Right kidney (tissue), 1 donor: ENCODE results near the gene LRMDA.
A peak's percentile ranks its signal among the peaks of the same experiment; 100 is the strongest.
"Not testable (repeated sequence)": the region's sequence is repeated elsewhere in the genome, so short reads cannot be mapped to it uniquely, and the experiment has no call there.

Experiments used
- DNase-seq: peaks from one replicate; pipeline ENCODE4 v3.0.0-alpha.2; 2016

Gene LRMDA

DNA sequence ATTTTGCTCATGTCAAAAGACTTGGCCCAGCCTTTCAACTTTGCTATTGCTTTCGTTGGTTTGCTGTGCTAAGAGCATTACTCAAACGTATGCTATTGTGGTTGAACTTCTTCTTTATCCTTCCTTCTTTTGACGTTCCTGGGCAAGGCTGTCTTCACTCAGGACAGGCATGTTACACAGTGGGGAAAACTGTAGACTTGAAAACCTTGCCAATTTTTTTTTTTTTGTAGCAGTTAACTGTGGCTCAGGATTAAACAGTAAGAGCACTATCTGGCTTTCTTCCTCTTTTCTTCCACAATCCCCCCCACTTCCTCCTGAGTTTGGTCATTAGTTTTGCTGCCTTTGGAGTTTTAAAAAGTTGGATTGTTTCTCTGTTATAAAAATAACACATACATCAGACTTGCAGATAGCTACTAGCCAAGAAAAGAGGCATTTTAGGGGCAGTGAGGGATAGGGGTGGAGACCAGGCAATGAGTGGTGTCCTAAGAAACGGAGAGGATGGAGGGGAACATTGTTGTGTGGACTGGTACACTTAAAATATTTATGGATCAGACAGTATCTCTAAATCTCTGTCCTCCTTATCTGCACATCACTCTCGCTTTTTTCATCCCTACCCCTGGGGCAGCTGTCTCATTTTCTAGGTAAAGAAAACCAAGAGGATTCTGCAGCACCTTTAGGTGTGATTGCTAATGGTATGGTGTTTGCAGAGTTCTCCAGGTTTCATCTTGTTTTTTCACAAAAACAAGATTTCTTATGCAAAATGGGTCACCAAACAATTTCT, 181.7 kb downstream of the LRMDA start:
- no peak for DNase-seq

DNA sequence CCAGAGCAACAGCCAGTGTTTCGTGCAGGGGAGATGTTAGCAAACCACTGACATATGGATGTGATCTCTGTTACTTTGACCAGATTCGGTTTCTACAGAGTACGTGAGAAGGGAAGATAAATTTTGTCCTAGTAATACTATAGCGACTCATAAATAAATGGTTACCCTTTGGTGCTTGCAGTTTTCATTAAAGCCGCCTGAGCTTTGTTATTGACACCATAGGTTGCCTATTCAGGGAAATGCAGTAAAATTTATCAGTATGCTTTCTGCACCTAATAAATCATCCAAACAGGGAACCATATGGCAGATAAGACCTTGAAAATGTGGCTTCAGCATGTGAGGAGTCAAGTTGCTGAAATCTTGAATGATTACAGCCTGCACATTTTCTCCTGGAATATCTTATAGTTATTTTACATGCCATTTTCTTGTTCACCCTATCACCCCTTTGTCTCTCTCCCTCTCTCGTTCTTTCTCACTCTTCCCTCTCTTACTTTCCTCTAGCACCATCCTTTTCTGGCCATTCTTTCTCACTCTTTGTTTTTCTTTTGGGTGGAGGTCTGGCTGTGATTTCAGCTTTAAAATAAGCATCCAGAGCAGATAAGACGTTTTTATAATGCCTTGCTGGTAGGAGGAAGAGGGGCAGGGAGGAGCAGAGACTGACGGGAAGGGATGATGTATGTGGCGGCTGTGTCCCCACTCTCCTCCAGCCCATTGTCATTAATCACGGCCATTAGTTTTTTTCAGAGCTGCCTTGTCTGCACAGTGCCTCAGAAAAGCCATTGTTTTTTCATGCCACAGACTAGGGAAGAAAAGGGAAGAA, 182.5 kb downstream of the LRMDA start:
- DNase-seq, result peak; percentile 58

DNA sequence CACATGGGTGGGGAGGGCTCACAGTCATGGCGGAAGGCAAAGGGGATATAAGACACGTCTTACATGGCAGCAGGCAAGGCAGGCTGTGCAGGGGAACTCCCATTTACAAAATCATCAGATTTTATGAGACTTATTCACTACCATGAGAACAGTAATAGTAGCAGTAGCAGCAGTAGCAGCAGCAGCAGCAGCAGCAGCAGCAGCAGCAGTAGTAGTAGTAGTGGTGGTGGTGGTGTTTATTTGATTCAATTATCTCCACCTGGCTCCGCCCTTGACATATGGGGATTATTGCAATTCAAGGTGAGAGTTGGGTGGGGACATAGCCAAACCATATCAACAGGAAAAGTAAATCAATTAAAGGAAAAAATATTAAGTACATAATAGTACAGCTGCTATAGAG, 184.7 kb downstream of the LRMDA start:
- DNase-seq, result no peak

DNA sequence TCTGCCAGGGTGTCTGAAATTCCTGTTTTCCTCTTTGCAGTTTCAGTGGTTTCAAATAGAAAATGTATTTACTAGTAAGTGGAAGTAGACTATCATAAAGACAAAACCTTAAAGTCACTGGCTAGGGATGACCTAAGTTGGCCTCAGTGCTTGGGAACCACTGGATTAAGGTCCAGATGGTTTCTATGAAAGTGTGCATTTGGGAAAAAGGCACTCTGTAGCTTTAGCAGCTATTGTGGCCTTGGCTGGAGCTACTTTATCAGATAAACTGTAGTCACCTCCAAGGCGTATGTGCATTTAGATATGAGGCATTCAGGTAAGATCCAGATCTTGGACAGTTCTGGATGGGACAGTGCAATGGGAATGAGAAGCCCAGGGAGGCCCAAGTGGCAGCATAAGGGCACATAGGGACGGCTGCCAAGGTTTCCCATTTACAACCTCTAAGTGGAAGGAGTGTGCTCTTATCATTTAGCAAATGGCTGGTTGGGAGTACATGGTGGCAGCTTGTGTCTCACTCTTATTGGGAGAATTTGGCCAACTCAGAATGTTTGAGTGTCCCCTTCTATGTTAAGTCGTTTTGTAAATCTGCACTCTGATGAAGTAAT, 185.6 kb downstream of the LRMDA start:
- no peak for DNase-seq

DNA sequence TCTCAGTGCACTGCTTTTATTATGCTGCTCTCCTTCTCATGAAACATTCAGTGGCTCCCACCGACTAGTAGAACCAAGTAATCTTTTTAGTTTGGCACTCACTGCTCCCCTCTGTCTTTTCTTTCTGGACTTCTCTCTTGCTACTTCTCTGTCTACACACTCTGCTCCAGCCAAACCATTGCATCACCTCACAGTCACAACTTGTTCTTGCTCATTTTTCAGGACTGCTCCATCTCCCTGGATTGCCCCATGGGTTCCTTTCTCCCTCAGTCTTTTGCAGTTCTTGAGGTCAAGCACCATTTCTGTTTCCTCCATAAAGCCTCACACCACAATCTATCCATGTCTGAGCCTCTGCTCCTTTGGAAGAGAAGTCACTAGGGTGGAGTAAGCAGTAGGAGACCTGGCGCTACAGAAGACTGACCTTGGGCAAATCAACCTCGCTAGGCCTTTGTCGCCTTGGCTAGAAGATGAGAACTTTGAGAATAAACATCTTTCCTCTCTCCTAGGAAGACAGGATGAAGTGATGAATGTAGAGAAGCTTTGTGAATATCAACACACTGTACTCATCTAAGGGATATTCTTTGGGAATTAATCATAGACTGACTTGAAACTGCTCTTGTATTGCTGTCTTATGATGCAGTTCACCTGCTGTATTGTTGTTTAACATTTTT, 186.2 kb downstream of the LRMDA start:
- DNase-seq, result no peak

DNA sequence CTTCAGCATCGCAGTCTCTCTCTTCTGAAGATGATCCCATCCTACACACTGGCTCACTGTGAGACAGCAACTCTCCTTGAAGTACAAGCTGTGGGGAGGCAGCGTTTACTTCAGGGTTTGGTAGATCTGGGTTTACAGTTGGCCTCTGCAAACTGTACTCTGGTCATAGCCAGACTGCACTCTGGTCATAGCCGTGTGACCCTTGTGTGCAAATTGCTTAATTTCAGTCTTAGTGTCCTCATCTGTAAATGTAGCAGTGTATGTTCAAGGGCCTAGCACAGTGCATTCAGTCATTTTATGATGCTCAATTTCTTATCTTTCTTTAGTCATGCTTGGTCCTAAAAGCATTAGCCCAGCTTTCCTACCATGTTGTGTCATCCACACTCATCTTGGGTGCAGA, 188.2 kb downstream of the LRMDA start:
- DNase-seq, result no peak

DNA sequence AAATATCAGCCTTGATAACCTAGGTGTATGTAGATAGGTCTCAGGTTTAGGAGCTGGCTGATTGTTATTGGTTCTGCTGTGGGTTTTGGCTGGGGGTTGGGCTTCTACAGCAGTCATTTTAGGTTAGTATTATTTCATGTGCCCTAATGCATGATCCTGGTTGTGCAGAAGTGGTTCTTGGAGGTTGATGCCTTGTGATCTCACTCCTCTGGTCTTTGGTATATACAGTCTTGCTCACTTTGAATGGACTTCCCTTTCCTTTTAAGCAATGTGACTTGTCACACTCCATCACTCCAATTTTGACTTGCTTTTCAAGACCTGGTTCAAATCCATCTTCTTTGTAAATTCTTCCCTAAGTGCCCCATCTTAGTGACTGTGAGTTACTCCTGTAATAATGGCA, 188.9 kb downstream of the LRMDA start:
- no peak for DNase-seq

DNA sequence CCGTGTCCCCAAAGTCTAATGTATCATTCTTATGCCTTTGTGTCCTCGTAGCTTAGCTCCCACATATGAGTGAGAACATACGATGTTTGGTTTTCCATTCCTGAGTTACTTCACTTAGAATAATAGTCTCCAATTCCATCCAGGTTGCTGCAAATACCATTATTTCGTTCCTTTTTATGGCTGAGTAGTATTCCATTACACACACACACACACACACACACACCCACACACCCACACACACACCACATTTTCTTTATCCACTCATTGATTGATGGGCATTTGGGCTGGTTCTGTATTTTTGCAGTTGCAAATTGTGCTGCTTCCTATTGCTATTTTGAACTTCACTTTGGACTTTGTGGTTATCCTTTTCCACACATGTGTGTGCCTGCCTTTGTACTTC, 189.6 kb downstream of the LRMDA start:
- DNase-seq, result not testable (repeated sequence)

DNA sequence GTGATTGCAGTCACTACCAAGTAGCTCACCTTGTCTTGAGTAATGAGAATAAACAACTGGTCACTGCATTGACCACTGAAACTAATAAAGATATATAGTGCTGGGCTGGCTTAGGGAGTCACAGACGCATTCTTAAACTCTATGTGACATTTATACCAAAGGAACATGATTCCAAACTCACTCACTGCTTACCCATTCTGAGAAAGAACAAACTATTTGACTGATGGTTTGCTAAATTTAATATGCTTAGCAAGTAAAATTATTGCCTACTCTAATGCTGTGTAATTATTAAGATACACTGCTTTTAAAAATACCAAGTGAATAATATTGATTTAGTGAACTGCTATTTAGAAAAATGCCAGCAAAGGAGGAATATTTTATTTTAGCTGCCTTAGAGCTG, 191.1 kb downstream of the LRMDA start:
- no peak for DNase-seq

DNA sequence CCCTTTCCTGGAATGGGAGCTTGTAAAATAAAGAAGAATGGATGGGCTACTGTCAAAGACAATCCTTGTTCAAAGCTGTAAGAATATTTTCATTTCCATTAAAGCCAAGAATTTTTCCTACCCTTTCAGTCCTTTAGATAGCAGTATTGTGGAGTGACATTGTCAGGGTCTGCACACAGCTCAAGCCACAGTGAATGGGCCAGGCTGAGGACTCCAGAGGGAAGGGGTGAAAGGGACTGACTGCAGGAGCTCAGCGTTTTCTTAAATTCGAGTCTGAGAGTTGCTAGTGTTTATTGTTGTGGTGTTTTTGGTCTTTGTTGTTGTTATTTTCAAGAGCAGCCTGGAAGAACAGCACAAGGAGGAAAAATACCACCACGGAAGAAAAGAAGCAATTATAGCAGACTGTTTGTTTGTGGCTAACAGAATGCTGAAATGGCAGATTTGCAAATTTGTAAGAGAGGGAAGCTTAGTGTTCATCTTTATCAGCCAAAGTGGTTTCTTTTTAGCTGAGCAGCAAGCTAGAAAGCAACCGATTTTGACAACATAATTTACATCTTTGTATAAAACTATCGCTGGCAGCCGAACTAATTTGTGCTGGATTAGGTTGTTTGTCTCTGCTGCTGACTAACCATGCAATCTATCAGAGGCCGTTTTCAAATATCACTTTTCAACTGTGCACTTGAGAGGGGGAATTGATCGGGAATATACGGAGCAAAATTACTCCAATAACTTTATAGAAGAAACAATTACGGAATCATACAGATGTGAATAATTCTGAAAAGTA, 192.1 kb downstream of the LRMDA start:
- no peak for DNase-seq

DNA sequence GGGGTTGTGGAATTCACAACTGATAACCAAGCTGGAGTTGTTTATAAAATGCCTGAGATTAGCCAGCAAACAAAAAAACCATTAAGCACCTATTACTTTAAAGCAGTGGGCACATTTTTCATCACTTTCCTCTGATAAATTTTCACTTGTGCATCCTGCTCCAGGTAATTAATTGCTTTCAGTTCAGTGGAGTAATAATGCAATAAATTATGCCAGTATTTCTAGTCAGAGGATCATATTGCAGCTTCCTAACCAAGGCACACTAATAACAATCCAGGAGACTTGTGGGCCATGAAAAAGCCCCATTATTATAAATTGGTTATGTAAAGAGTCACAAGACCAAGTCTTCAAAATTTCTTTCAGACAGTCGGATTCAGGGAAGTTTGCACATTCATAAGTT, 193.2 kb downstream of the LRMDA start:
- no peak for DNase-seq

DNA sequence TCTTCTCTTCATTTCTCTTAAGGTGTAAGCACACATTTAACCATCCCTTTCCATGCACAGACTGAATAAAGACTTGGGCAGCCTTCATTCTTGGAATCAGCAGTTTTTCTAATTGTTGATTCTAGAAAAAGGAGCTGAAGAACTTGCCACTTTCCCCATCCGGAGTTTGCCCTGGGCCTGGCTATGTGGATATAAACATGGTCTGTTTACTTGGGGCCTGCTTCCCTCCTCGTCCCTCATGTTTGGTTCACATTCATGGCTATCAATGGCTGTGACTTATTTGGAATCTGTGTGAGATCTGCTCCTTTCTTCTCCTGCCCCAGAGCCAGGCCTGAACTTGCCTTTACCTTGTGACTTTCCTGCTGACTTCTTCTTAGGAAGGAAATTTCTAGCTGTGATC, 199.3 kb downstream of the LRMDA start:
- DNase-seq, result no peak

DNA sequence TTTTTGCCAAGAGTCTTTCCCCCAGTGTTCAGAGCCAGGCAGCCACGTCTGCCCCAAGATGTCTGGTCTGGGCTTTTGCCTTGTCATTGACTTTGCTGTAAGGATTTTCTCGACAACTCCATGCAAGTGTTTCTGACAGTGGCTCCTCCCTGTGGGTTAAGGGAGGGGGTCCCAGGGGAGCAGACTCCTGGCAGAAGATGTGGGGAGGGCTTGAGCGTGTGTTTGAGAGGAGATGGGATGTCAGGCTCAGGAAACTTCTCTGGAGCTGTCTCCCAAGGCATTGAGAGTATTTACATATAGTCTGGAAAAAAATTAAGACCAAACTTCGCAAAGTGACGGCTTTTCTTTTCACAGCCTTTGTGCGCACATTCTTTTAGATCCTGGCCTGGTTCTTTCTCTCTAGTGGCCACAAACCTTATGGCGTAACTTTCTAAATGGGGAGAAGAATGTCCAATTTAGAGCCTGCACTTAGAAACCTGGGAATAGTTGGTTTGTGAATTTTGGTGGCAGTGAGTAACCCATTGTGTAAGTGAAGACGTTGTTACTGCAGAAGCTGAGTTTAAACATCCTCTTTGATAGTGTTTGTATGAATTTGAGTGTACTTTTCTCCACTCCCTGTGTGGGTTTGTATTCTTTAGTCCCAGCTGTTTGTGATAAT, 201.5 kb downstream of the LRMDA start:
- no peak for DNase-seq

DNA sequence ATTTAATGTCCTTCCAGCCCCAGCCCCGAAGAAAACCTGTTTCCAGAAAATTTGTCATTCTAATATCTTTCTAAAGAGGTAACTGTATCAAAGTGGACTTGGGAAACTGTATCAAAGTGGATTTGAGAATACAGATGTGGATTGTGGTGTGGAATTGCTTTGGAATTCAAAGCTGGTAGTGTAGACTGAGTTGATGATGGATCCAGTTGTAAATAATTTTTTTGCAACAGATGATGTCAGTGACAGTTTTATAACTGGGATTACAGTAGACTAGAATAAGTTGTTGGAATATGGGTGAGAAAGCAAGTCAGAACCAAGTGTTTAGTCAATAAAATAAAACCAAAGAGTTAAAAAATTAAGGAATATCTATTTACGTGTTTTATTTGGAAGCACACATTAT, 202.1 kb downstream of the LRMDA start:
- no peak for DNase-seq

DNA sequence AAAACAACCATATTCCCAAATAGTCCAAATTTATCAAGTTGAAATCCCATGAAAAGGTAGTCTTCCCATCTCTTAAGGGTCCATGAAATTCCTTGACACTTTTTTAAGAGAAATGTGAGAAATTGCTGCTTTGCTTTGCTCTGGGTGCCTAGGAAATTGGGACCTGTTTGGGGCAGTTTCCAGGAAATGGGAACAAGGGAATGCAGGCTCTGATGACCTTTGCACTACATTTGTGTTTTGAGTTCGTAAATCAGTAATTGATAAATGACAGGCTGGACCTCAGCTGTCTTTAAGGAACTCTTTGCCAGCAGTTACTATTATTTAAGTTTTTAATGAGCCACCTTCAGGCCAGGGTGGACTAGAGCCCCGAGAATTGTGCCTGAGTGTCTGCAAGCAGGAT, 203.5 kb downstream of the LRMDA start:
- no peak for DNase-seq

DNA sequence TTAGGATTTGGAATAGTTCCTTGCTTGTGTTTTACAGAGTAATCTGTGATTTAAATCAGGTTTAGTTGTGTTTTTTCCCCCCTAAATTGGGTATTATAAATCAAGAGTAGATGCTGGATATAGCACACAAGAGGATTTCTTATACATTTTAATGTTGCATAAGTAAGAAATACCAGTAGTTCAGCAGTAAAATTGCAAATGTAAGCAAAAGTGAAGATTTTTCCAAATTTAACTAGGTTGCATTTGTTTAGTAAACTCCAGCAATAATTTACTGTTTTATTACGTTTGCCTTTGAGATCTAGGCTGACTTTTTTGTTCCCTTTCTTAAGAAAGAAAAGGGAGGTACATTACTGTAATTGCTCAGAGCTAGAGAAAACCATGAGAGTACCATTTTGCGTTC, 207.3 kb downstream of the LRMDA start:
- DNase-seq, result no peak

DNA sequence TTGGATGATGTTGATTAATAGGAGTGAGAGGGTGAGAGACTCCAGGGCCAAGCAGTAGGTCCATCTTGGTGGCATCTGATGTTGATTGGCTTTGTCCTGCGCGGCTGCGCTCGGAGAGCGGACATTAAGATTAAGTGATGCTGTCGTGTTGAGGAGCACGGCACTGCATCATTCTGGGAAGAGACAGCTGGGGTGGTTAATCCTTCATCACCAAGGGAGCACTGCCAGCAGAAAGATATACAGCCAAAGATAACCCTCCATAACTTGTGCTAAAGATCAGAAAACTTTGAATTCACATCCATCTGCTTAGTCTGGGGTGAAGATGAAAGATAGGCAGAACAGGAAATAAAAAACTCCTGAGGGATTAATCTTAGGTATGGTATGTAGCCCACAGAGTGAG, 208.3 kb downstream of the LRMDA start:
- DNase-seq, result no peak

DNA sequence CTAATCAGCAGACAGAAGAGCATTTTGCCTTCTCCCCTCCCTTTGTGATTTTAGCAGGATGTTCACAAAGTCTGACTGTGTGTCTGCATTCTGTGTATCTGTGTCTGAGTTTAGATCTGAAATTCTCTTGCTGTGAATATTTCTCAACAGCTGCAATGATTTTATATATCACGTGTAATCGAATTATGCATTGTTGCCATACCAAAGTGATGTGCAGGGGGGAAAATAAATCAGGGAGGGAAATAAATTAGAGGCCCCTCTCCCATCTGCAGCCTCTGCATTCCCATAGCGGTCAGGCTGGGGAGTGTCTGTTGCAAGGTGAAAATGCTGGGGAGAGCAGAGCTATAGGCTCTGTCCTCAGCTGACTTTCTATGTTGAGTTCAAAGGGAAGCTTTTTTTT, 209.0 kb downstream of the LRMDA start:
- DNase-seq, result no peak

DNA sequence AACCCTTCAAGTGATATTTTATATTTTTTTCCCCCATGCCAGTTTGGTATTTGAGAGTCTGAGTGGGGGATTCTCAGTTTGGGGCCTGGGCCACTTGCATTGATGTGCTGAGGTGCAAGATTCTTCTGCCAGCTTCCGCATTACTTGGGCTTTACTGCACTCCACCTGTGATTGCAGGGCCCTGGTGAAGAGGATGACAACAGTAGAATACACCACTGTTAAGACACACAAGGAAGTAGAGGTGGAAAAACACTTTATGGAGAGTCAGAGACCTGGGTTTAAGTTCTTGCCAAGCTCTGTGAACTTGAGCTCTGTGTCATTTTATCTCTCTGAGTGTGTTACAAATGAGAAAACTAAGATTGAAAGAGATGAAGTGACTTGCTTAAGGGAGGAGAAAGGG, 209.4 kb downstream of the LRMDA start:
- no peak for DNase-seq

DNA sequence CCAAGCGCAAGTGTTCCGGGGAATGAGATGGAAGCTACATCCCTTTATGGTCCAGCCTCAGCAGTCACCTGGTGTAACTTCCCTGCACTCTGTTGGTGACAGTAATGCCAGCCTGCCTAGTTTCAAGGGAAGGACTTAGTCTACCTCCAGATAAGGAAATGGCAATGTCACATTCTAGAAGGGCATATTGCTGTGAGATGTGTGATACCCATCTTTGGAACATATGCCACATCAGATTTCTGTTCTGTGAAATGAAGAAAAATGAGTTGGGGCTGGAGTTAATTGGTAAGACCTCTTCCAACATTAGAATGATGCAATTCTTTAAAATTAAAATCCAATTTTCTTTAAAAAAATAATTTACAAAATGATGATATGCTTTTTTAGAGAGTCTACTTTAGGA, 212.0 kb downstream of the LRMDA start:
- DNase-seq, result no peak

DNA sequence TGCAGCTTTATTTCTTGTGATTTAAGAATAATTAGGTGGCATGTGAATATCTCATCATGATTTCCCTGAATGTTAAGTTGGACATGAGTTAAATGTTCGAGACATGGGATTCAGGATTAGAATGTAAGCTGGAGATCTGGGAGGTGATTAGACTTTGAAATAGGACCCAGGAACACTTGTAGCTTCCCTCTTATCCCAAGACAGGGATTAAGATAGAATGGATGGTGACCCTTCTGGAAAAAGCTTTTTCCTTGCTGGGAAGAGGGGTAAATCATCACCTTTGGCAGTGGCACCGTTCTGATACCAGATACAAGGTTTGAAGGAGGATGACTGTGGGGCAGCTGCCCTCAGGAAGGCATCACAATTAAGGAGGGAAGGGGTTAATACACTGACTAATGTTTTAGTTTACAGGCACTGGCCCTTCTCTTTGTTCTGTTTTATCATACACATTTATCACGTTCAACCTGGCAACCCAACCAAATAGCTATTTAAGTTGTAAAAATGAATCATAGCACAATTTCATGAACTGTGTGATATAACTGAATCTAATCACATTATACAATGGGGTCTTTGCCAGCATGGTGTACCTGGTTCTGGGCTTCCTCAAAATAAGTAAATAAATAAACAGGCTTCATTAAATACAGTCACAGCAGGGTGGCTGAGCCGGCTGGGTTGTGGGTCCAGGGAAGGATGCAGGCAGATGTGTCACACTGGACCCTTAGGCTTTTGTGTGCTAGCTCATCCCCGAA, 212.7 kb downstream of the LRMDA start:
- DNase-seq, result no peak
